ENCODE results near the gene CACNA1H. TPM values are rescaled to one million over a fixed set of nuclear protein-coding genes. Genes with fewer than 3 reads are reported as not detected.

Gene CACNA1H
- total RNA-seq, 2 donors from 2014 or later, result 0.48 to 0.79 TPM

DNA sequence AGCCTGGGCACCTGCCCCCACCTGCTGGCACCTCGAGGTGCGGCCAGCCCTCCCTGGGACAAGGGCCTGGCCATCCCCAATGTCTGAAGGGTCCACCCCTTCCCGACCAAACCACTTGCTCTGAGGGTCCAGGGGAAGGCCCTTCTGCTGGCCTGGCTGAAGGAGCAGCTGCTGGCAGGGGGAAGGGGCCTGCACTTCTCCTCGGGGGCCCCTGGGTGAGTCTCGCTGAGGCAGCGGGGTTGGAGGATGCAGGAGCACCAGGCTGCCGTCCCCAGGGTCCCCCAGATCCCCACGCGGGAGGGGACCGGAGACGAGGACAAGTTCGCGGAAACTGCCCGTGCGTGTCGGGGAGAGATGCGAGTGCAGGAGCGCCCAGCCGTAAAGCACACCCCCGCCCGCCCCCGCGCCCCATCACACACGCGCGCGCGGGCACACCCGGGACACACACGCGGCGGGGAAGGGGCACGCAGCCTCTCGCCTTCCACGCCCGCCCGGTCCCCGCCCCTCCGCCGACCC is 725 bp upstream of the CACNA1H start:
- DNase-seq, result peak; percentile 43 to 47
- H3K4me3 Mint-ChIP-seq, result peak overlapping the region; percentile 58 to 75

DNA sequence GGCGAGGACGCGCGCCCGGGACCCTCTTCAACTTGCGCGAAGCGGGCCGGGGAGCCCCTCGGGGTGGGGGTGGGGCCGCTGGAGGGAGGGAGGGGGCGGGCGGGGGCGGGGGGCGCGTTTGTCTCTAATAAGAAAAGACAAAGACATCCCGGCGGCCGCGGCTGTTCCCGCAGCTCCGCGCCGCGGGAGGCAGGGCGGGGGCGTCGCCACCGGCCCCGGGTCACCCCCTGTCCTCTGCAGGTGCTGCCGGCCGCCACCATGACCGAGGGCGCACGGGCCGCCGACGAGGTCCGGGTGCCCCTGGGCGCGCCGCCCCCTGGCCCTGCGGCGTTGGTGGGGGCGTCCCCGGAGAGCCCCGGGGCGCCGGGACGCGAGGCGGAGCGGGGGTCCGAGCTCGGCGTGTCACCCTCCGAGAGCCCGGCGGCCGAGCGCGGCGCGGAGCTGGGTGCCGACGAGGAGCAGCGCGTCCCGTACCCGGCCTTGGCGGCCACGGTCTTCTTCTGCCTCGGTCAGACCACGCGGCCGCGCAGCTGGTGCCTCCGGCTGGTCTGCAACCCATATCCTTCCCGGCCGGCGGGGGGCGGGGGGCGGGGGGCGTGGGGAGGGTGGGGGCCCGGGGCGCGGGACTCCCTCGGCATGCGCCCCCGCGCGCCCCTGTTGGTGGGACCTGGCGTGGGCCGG is 714 bp downstream of the CACNA1H start:
- no peaks in the 10 kb centered on the region for H3K9me3 Mint-ChIP-seq
- peaks cover 7% of the 10 kb centered on the region for H3K27me3 Mint-ChIP-seq (ENCODE audit: low read depth)
- DNase-seq (no peak), ATAC-seq (replicated peaks in 1 of 2) (no peak)
- no peaks in the 10 kb centered on the region for H3K36me3 Mint-ChIP-seq (ENCODE audit: insufficient read depth in 2 of 2)
- H3K4me3 Mint-ChIP-seq, result no peak overlapping the region
- no peak overlapping the region for H3K27ac Mint-ChIP-seq
- H3K4me1 Mint-ChIP-seq (ENCODE audit: low read depth), result peaks cover 5% of the 10 kb centered on the region

More for the DNA sequence above, 725 bp upstream of the CACNA1H start:
- peaks cover 7% of the 10 kb centered on the region for H3K27me3 Mint-ChIP-seq (ENCODE audit: low read depth)
- no peaks in the 10 kb centered on the region for H3K9me3 Mint-ChIP-seq
- H3K4me1 Mint-ChIP-seq (ENCODE audit: low read depth), result peaks cover 5% of the 10 kb centered on the region
- H3K36me3 Mint-ChIP-seq (ENCODE audit: insufficient read depth in 2 of 2), result peaks cover 0 to 1% of the 10 kb centered on the region in 2 donors
- ATAC-seq (replicated peaks in 1 of 2), result peak; percentile 63 to 64
- H3K27ac Mint-ChIP-seq, result no peak overlapping the region

DNA sequence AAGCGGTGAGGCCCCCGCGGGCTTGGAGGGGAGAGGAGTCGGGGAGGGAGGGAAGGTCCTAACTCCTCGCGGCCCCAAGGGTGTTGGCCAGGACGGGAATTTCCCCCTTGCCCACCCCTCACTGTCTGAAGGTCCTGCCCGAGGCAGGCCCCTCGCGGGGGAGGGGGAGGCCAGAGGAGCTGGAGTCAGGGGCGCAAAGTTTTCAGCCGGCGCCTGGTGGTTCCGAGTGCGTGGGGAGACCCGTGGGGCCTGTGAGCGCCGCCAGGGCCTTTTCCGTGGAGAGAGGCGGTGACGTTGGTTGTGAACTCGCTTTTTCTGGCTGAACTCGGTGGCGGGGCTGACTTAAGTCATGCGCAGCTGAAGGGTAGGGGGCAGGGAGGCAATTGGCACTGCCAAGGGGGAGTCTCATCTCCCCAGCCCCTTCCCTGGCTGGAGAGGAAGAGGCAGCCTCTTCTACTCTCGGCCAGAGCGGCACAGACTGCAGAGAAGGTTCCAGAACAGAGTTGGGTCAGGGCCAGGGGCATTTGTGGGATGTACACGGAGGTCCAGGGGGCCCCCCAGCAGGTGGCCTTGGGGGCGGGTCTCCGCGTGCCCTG is 1.5 kb downstream of the CACNA1H start:
- no peaks in the 10 kb centered on the region for H3K9me3 Mint-ChIP-seq
- ATAC-seq (replicated peaks in 1 of 2) (no peak), DNase-seq (no peak)
- H3K27ac Mint-ChIP-seq, result no peak overlapping the region
- H3K4me1 Mint-ChIP-seq (ENCODE audit: low read depth), result peaks cover 5% of the 10 kb centered on the region
- no peaks in the 10 kb centered on the region for H3K36me3 Mint-ChIP-seq (ENCODE audit: insufficient read depth in 2 of 2)
- H3K4me3 Mint-ChIP-seq, result peak overlapping the region in 1 of 2 donors; percentile 22
- H3K27me3 Mint-ChIP-seq (ENCODE audit: low read depth), result peaks cover 7% of the 10 kb centered on the region

DNA sequence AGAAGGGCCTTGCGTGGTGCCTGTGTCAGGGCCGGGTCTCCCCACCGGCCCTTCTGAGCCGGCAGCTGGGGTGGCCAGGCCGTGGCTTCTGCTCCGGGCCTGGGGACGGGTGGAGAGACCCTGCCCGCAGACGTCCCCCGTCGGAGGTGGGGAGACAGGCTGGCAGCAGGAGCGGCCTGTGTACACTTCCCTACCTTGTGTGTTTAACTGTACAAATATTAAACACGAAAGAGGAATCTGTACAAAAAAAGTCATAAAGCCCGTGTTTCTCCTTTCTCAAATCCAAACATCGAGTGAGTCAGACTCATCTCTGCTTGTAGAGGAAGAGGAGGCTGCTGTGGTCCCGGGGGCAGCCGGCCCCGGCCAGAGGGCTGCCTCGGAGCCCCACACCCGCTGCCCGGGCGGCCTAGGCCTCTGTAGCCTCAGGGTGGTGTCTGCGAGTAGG is 2.0 kb downstream of the CACNA1H start:
- Mint-ChIP-seq H3K4me1 (ENCODE audit: low read depth) (peaks cover 5% of the 10 kb centered on the region), H3K36me3 (ENCODE audit: insufficient read depth in 2 of 2) (no peaks in the 10 kb centered on the region), H3K27me3 (ENCODE audit: low read depth) (peaks cover 7% of the 10 kb centered on the region), H3K4me3 (no peak overlapping the region), H3K9me3 (no peaks in the 10 kb centered on the region), H3K27ac (no peak overlapping the region)
- no peak for ATAC-seq (replicated peaks in 1 of 2)
- no peak for DNase-seq

DNA sequence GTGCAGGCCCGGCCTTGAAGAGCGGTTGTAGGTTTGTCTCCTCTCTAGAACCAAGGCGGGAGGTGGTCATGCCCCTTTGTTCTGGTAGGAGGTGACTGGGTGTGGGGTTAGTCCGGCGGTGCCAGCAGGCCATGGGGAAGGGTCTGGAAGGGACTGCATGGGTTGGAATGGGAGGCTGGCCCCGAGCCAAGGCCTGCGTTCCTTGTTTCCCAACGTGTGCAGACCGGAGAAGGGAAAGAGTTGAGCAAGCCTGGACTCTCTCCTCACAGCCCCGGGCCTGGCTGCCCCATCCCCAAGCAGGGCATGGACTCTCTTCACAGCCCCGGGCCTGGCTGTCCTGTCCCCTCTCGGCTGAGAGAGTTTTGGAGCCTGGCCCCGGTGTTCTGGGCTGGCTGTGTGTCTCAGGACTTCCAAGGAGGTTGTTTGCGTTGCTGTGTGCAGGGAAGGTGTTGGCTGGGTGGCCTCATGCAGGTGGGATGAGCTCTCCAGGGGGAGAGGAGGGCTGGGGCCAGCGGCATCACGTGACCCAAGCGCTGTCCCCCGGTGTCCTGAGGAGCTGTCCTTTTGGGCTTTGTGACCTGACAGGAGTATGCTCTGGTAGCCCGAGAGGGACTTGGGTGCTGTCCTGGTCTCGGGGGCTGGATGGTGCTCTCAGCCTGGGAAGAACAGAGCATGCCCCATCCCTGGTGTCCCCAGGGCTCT is 2.6 kb downstream of the CACNA1H start:
- Mint-ChIP-seq H3K9me3 (no peaks in the 10 kb centered on the region), H3K36me3 (ENCODE audit: insufficient read depth in 2 of 2) (no peaks in the 10 kb centered on the region), H3K27ac (no peak overlapping the region), H3K4me3 (no peak overlapping the region), H3K27me3 (ENCODE audit: low read depth) (peaks cover 7% of the 10 kb centered on the region), H3K4me1 (ENCODE audit: low read depth) (peaks cover 4% of the 10 kb centered on the region)
- DNase-seq (no peak), ATAC-seq (replicated peaks in 1 of 2) (no peak)

DNA sequence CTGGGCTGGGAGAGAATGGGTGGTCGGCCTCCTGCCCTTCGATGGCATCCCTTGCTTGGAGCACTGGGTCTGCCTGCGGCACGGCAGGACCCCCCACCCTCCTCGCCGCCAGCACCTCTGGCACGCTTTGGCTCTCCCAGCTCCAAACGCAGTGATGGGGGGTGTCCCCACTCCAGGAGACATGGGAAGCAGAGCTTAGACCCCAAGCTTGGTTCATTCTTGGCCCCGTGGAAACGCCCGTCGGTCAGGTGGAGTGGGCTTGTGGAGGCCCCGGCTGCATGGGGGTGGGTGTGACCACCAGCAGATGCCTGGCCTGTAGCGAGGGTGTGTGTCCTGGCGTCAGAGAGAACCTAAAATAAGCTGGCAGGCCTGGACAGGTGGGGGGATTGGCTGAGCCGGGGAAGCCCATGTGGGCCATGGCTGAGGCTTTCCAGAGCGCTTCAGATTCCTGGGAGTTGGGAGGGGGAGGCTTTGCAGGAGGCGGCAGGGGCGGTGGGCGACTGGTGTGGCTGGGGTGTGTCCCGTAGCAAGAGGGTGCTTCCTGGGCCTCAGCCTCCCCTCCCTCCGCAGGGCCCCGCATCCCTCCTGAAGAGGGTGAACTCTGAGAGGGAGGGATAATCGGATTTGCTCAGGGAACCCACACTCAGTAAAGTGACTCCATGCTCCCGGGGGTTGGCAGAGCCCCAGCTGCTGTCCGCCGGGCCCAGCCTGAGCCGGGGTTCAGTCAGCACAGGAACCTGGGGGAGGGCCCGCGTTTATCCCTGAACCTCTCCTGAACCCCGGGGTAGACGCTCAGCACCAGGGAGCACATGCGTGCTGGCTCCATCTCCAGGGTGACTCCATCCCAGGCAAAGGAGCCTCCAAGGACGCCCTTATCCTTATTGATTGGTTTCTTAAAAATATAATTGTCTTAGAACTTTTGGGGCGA is 3.4 kb downstream of the CACNA1H start:
- H3K36me3 Mint-ChIP-seq (ENCODE audit: insufficient read depth in 2 of 2), result no peaks in the 10 kb centered on the region

DNA sequence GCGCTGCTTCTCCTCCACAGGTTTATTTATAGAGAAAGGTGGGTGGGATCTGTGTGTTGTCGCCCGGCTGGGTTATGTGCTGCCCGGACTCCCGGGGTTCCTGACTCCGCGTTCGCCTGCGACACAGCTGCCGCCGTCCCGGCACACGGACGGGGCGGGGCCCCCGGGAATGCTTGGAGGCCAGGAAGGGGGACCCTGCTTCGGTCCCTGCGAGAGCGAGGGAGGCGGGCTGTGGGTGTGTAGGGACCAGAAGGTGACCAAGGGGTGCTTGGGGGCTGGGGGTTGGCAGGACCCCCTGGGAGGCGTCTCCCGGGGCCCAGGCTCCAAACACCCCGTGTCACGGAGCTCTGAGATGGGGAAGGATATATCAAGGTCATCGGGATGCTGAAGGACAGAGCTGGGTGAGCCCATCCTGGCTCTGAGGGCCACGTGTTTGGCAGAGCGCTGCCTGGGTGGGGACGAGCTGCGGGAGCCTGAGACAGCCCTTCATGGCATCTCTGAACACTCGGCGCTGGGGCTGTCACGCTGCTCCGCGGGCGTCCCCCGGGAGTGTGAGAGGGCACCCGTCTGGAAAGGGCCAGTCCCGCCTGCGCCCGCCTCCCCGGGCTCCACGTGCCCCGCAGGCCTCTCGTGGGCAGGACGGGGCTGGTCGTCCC is 4.2 kb downstream of the CACNA1H start:
- DNase-seq, result no peak
- no peaks in the 10 kb centered on the region for H3K9me3 Mint-ChIP-seq
- H3K27me3 Mint-ChIP-seq (ENCODE audit: low read depth), result peaks cover 7% of the 10 kb centered on the region
- no peaks in the 10 kb centered on the region for H3K36me3 Mint-ChIP-seq (ENCODE audit: insufficient read depth in 2 of 2)
- no peak overlapping the region for H3K27ac Mint-ChIP-seq
- no peak for ATAC-seq (replicated peaks in 1 of 2)
- H3K4me3 Mint-ChIP-seq, result no peak overlapping the region
- H3K4me1 Mint-ChIP-seq (ENCODE audit: low read depth), result no peaks in the 10 kb centered on the region

More for the DNA sequence above, 3.4 kb downstream of the CACNA1H start:
- H3K4me1 Mint-ChIP-seq (ENCODE audit: low read depth), result no peaks in the 10 kb centered on the region
- H3K4me3 Mint-ChIP-seq, result no peak overlapping the region
- H3K27ac Mint-ChIP-seq, result no peak overlapping the region
- H3K9me3 Mint-ChIP-seq, result no peaks in the 10 kb centered on the region
- no peak for ATAC-seq (replicated peaks in 1 of 2)
- peaks cover 7% of the 10 kb centered on the region for H3K27me3 Mint-ChIP-seq (ENCODE audit: low read depth)
- no peak for DNase-seq

DNA sequence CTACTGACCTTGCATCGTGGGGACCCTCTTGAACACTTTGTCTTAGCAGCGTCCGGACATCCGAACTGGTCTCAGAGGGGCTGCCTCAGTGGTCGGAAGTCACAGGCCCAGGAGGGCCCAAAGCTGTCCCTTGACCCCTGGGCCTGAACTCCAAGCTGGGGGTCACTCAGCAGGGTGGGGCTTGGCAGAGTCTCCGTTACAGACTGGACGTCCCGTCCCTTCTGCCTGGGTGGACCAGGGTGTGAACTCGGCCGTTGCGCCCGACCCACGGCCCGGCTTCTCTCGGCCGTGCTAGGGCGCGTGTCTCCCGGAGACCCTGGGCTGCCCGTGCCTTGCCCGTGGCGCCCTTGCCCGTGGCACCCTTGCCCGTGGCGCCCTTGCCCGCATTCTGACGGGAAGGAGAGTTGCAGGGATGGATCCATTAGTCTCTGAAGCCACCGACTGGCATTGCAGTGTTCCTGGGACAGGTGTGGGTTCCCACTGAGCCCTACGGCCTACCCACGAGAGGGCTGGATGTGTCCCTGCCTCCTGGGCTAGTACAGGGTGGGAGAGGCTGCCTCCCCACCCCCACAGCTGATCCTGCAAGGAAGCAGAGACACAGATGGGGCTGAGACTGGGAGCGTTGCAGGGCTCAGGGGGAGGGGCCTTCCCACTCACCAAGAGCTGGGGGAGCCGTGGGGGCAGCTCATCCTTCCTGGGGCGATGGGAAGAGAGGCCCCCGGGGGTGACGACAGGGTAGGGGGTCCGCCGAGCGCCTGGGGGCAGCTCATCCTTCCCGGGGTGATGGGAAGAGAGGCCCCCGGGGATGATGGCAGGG is 4.9 kb downstream of the CACNA1H start:
- H3K9me3 Mint-ChIP-seq, result no peaks in the 10 kb centered on the region
- no peak overlapping the region for H3K4me3 Mint-ChIP-seq
- H3K36me3 Mint-ChIP-seq (ENCODE audit: insufficient read depth in 2 of 2), result no peaks in the 10 kb centered on the region
- H3K27me3 Mint-ChIP-seq (ENCODE audit: low read depth), result peaks cover 7% of the 10 kb centered on the region
- no peak for ATAC-seq (replicated peaks in 1 of 2)
- DNase-seq, result no peak
- no peaks in the 10 kb centered on the region for H3K4me1 Mint-ChIP-seq (ENCODE audit: low read depth)
- no peak overlapping the region for H3K27ac Mint-ChIP-seq

DNA sequence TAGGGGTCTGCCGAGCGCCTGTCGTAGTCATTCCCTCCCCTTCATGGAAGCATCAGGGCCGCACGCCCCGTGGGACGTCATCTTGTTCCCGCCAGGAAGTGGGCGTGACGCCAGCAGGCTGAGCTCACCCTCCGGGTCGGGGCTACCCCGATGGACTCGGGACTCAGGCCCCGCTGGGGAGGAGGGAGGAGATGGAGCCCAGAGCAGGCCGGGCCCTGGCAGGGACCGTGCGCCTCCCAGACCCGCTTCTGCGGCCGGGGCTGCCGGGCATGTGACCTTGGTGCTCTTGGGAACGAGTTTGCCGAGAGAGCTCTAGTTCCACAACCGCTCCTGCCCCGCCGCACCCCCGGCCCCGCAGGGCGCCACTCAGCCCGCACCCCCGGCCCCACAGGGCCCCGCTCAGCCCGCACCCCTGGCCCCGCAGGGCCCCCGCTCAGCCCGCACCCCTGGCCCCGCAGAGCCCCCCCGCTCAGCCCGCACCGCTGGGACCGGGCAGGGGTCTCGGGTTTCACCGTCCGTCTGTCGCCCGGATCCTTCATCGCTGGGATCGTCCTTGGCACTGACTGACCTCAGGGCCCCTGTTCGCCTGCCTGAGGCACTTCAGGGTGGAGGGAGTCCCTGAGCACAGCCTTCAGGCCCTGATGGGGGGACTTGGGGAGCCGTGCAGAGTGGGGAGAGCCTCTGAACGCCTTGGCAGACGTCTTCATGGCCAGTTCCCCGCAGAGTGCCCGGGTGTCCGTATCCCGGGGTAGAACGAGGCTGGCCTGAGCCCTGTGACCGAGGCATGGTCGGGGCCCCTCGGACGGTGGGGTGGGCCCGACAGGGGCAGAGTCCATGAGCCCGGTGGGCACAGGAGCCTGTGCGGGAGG is 5.8 kb downstream of the CACNA1H start:
- DNase-seq, result no peak
- no peak overlapping the region for H3K4me3 Mint-ChIP-seq
- peaks cover 7% of the 10 kb centered on the region for H3K27me3 Mint-ChIP-seq (ENCODE audit: low read depth)
- ATAC-seq (replicated peaks in 1 of 2), result peak in 1 of 2 donors; percentile 7
- H3K36me3 Mint-ChIP-seq (ENCODE audit: insufficient read depth in 2 of 2), result no peaks in the 10 kb centered on the region
- H3K27ac Mint-ChIP-seq, result no peak overlapping the region
- H3K9me3 Mint-ChIP-seq, result no peaks in the 10 kb centered on the region
- no peaks in the 10 kb centered on the region for H3K4me1 Mint-ChIP-seq (ENCODE audit: low read depth)

DNA sequence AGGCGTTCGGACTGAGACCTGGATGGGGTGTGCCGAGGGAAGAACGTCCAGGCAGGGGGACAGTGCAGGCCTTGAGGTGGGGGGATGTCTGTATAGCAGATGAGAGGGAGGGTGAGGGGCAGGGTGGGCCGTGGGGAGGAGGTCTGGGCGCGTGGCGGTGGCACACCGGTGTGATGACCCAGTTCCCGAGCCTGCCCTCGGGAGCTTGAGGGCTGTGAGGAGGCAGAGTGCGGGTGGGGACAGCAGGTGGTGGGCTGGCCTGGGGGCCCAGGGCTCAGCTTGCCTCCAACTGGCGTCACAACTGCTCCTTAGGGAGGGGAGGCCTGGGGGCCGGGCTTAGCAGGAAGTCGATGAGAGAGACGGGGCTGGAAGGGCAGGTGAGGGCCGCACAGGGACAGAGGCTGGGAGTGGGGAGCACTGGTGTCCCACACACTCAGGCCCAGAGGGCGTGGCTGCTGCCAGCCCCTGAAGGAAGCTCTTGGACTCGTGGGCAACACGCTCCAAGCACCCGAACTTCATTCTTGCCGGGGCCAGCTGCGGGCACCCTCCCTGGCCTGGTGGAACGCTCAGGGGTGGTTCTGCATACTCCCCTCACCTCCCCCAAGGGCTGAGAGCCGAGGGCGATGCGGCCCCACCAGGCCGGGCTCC is 6.5 kb downstream of the CACNA1H start:
- no peaks in the 10 kb centered on the region for H3K36me3 Mint-ChIP-seq (ENCODE audit: insufficient read depth in 2 of 2)
- no peak overlapping the region for H3K4me3 Mint-ChIP-seq
- no peak for ATAC-seq (replicated peaks in 1 of 2)
- no peaks in the 10 kb centered on the region for H3K4me1 Mint-ChIP-seq (ENCODE audit: low read depth)
- no peaks in the 10 kb centered on the region for H3K9me3 Mint-ChIP-seq
- DNase-seq, result no peak
- H3K27me3 Mint-ChIP-seq (ENCODE audit: low read depth), result peaks cover 7% of the 10 kb centered on the region
- H3K27ac Mint-ChIP-seq, result no peak overlapping the region
